ENCODE measurements around the gene LOXL1. TPM values are rescaled to one million over a fixed set of nuclear protein-coding genes. Genes with fewer than 3 reads are reported as not detected.
A peak's percentile ranks its signal among the peaks of the same experiment; 100 is the strongest.

LOXL1 gene
- total and polyA plus RNA-seq, 5 donors from 2014 or later = 6.8 to 24.2 (median 7.9) TPM

DNA sequence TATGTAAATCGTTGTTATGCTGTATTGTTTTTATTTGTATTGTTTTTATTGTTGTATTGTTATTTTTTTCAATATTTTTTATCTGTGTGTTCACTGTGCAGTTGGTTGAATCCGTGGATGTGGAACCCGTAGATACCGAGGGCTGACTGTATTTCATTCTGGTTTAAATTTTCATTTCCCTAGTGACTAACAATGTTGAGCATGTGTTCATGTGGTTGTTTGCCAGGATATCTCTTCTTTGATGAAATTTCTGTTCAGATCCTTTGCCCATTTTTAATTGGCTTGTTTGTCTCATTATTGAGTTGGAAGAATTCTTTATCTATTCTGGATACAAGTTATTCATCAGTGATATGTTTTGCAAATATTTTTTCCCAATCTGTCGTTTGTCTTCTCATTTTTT lies 36.2 kb downstream of the LOXL1 start:
- ATAC-seq (ENCODE audit: low read depth in 2 of 2) = no peak
- Mint-ChIP-seq H3K9me3 (no peaks in the 10 kb centered on the region), H3K36me3 (no peaks in the 10 kb centered on the region), H3K4me3 (no peak overlapping the region), H3K4me1 (peaks cover 8 to 55% (median 37%) of the 10 kb centered on the region in 4 donors), H3K27ac (no peak overlapping the region), H3K27me3 (no peaks in the 10 kb centered on the region)
- Histone ChIP-seq H3K9me3 (ENCODE audit: control insufficient read depth in 2 of 2, low read length in 2 of 2) (no peaks in the 10 kb centered on the region), H3K4me3 (ENCODE audit: low read depth, low read length) (no peak overlapping the region), H3K4me1 (ENCODE audit: control insufficient read depth, insufficient read depth, low read length, poor library complexity, severe bottlenecking) (peaks cover 45% of the 10 kb centered on the region), H3K36me3 (ENCODE audit: control insufficient read depth, insufficient read depth, low read length) (no peaks in the 10 kb centered on the region), H3K27ac (ENCODE audit: insufficient read depth, low read length, poor library complexity, severe bottlenecking) (no peak overlapping the region), H3K27me3 (ENCODE audit: control insufficient read depth, insufficient read depth, low read length) (no peaks in the 10 kb centered on the region)
- DNase-seq = no peak

DNA sequence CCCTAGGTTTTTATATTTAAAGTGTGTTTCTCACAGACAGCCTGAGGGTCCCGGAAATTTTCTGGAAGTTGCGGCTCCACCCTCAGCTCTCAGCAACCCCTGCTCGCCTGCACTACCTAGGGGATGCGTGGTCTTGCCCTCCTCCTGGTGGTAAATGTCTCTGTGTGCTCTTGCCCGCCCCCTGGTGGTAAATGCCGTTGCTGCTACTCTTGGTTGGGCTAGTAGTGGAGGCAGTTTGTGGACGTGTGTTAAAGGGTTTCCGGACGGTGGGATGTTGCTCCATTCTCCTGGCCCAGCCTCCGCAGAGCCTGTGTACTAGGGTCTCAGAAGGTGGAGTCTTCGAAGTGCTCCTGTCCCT lies 38.5 kb downstream of the LOXL1 start:
- Mint-ChIP-seq H3K9me3 (no peaks in the 10 kb centered on the region), H3K4me1 (peaks cover 8 to 34% (median 21%) of the 10 kb centered on the region in 4 donors), H3K36me3 (no peaks in the 10 kb centered on the region), H3K27me3 (no peaks in the 10 kb centered on the region), H3K4me3 (peak overlapping the region; percentile 77 to 88 (median 83)), H3K27ac (peak overlapping the region; percentile 33 to 87 (median 76))
- no peaks in the 10 kb centered on the region for H3K36me3 ChIP-seq (ENCODE audit: control insufficient read depth, insufficient read depth, low read length)
- H3K27me3 ChIP-seq (ENCODE audit: control insufficient read depth, insufficient read depth, low read length) = no peaks in the 10 kb centered on the region
- H3K4me3 ChIP-seq (ENCODE audit: low read depth, low read length) = peak overlapping the region; percentile 86
- ATAC-seq (ENCODE audit: low read depth in 2 of 2) = peak; percentile 86 to 93
- no peak overlapping the region for H3K27ac ChIP-seq (ENCODE audit: insufficient read depth, low read length, poor library complexity, severe bottlenecking)
- peaks cover 30% of the 10 kb centered on the region for H3K4me1 ChIP-seq (ENCODE audit: control insufficient read depth, insufficient read depth, low read length, poor library complexity, severe bottlenecking)
- no peaks in the 10 kb centered on the region for H3K9me3 ChIP-seq (ENCODE audit: control insufficient read depth in 2 of 2, low read length in 2 of 2)
- DNase-seq = peak; percentile 77 to 87 (median 84)

DNA sequence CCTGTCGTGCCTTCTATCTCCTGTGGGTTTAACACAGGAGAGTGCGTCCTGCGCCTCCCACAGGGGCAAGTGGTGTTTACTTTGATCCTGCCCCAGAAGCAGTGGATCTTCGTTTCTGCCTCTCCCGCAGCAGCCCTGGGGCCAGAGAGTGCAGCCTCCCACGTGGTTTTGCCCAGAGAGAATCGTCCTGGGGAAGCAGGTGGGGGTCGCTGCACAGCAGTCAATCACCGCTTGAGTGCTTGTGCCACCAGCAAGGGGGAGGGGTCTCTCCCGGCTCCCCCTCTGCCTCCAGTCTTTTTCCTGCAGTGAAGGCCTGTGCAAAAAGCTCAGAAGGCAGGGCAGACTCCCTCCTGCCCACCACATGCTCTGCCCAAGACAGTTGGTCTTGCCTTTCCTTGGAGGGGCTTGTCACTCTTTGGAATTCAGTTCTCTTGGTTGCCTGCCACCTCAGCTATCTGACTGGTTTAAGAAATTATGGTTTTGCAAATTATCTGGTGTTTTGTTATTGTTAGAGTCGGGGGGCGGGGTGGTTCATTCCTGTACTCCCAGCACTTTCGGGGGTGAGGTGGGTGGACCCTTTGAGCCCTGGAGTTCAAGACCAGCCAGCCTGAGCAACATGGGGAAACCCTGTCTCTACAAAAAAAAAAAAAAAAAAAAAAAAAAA lies 39.0 kb downstream of the LOXL1 start:
- Histone ChIP-seq H3K9me3 (ENCODE audit: control insufficient read depth in 2 of 2, low read length in 2 of 2) (no peaks in the 10 kb centered on the region), H3K4me3 (ENCODE audit: low read depth, low read length) (peak overlapping the region; percentile 86), H3K36me3 (ENCODE audit: control insufficient read depth, insufficient read depth, low read length) (no peaks in the 10 kb centered on the region), H3K27ac (ENCODE audit: insufficient read depth, low read length, poor library complexity, severe bottlenecking) (peak overlapping the region; percentile 29), H3K4me1 (ENCODE audit: control insufficient read depth, insufficient read depth, low read length, poor library complexity, severe bottlenecking) (peaks cover 25% of the 10 kb centered on the region), H3K27me3 (ENCODE audit: control insufficient read depth, insufficient read depth, low read length) (no peaks in the 10 kb centered on the region)
- peak overlapping the region; percentile 63 to 87 (median 76) for H3K27ac Mint-ChIP-seq
- H3K36me3 Mint-ChIP-seq = no peaks in the 10 kb centered on the region
- H3K27me3 Mint-ChIP-seq = no peaks in the 10 kb centered on the region
- peak overlapping the region; percentile 77 to 88 (median 83) for H3K4me3 Mint-ChIP-seq
- peak in 1 of 3 donors; percentile 27 for DNase-seq
- ATAC-seq (ENCODE audit: low read depth in 2 of 2) = peak; percentile 5 to 26
- H3K4me1 Mint-ChIP-seq = peaks cover 8 to 30% (median 20%) of the 10 kb centered on the region in 4 donors
- H3K9me3 Mint-ChIP-seq = no peaks in the 10 kb centered on the region

DNA sequence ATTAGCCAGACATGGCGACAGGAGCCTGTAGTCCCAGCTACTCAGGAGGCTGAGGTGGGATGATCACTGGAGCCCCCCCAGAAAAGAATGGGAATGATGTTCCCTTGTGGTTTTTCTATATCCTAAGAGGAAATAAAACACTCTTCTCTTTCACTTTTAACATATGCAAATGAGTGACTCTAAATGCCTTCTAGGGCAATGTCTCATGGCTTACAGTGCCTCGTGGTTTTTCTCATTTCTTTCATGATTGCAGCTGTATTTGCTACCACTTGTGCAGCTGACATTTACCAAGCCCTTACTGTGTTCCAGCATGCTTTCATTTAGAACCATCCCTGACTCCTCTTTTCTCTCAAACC lies 39.5 kb downstream of the LOXL1 start:
- H3K4me3 ChIP-seq (ENCODE audit: low read depth, low read length) = peak overlapping the region; percentile 86
- Mint-ChIP-seq H3K27ac (peak overlapping the region in 2 of 3 donors; percentile 20 to 76), H3K9me3 (no peaks in the 10 kb centered on the region), H3K27me3 (no peaks in the 10 kb centered on the region), H3K36me3 (no peaks in the 10 kb centered on the region), H3K4me3 (peak overlapping the region; percentile 77 to 88 (median 83)), H3K4me1 (peaks cover 8 to 28% (median 20%) of the 10 kb centered on the region in 4 donors)
- peaks cover 23% of the 10 kb centered on the region for H3K4me1 ChIP-seq (ENCODE audit: control insufficient read depth, insufficient read depth, low read length, poor library complexity, severe bottlenecking)
- DNase-seq (peak in 2 of 3 donors; percentile 57 to 78), ATAC-seq (ENCODE audit: low read depth in 2 of 2) (peak; percentile 68 to 75)
- no peaks in the 10 kb centered on the region for H3K27me3 ChIP-seq (ENCODE audit: control insufficient read depth, insufficient read depth, low read length)
- H3K36me3 ChIP-seq (ENCODE audit: control insufficient read depth, insufficient read depth, low read length) = no peaks in the 10 kb centered on the region
- H3K9me3 ChIP-seq (ENCODE audit: control insufficient read depth in 2 of 2, low read length in 2 of 2) = no peaks in the 10 kb centered on the region
- peak overlapping the region; percentile 29 for H3K27ac ChIP-seq (ENCODE audit: insufficient read depth, low read length, poor library complexity, severe bottlenecking)

DNA sequence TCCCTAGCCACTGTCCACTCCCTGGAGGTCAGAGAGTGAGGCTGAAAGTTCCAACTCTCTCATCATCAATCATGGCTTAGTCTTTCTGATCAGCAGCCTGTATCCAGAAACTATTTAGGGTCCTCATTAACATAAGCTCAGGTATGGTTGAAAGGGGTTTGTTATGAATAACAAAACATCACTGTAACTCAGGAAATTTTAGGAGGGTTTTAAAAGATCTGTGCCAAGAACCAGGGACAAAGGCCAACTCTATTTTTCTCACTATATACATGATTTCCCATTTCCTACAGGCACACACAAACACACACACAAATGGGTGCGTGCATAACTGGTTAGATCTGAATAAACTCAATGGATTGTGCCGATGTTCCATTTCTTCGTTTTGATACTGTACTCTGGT lies 42.2 kb downstream of the LOXL1 start:
- no peaks in the 10 kb centered on the region for H3K9me3 ChIP-seq (ENCODE audit: control insufficient read depth in 2 of 2, low read length in 2 of 2)
- H3K27me3 ChIP-seq (ENCODE audit: control insufficient read depth, insufficient read depth, low read length) = no peaks in the 10 kb centered on the region
- no peaks in the 10 kb centered on the region for H3K36me3 ChIP-seq (ENCODE audit: control insufficient read depth, insufficient read depth, low read length)
- H3K27me3 Mint-ChIP-seq = no peaks in the 10 kb centered on the region
- no peaks in the 10 kb centered on the region for H3K9me3 Mint-ChIP-seq
- no peaks in the 10 kb centered on the region for H3K36me3 Mint-ChIP-seq
- no peak overlapping the region for H3K4me3 ChIP-seq (ENCODE audit: low read depth, low read length)
- H3K4me3 Mint-ChIP-seq = no peak overlapping the region
- H3K27ac ChIP-seq (ENCODE audit: insufficient read depth, low read length, poor library complexity, severe bottlenecking) = no peak overlapping the region
- no peak for DNase-seq
- peaks cover 13 to 31% (median 20%) of the 10 kb centered on the region in 4 donors for H3K4me1 Mint-ChIP-seq
- no peak for ATAC-seq (ENCODE audit: low read depth in 2 of 2)
- peak overlapping the region in 1 of 3 donors; percentile 12 for H3K27ac Mint-ChIP-seq
- H3K4me1 ChIP-seq (ENCODE audit: control insufficient read depth, insufficient read depth, low read length, poor library complexity, severe bottlenecking) = peaks cover 31% of the 10 kb centered on the region

DNA sequence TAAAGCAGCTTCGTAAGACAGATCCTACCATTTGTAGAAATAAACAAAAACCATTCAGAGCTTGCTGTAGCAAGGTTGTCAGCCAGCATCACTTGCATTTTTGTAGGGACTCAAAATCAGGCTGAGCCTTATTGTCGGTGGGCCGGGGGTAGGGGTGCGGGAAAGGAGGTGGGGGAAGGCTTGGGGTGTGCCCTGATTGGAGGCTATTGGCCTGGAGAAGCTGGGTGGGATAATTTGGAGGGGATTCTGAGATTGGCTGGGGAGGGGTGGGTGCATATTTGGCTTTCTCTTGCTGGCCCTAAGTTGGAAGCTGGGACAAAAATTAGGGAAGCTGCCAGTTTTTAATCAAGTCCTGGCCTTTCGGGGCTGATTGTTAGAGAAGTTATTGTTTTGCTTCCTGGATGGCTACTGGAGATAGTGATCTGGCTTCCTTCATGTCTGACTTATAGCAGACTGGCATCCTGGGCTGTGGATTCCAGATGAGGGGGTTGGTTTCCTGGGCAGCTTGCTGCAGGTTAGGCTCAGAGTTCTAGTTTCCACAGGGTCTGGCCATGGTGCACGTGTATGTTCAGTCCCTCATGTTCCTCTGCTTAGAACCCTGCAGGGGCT lies 43.0 kb downstream of the LOXL1 start:
- no peak overlapping the region for H3K4me3 ChIP-seq (ENCODE audit: low read depth, low read length)
- Mint-ChIP-seq H3K9me3 (no peaks in the 10 kb centered on the region), H3K4me1 (peaks cover 15 to 33% (median 20%) of the 10 kb centered on the region in 4 donors), H3K4me3 (no peak overlapping the region), H3K27me3 (peaks cover under 1% of the 10 kb centered on the region), H3K27ac (no peak overlapping the region), H3K36me3 (no peaks in the 10 kb centered on the region)
- ATAC-seq (ENCODE audit: low read depth in 2 of 2) (no peak), DNase-seq (no peak)
- no peaks in the 10 kb centered on the region for H3K27me3 ChIP-seq (ENCODE audit: control insufficient read depth, insufficient read depth, low read length)
- no peaks in the 10 kb centered on the region for H3K9me3 ChIP-seq (ENCODE audit: control insufficient read depth in 2 of 2, low read length in 2 of 2)
- no peaks in the 10 kb centered on the region for H3K36me3 ChIP-seq (ENCODE audit: control insufficient read depth, insufficient read depth, low read length)
- peaks cover 31% of the 10 kb centered on the region for H3K4me1 ChIP-seq (ENCODE audit: control insufficient read depth, insufficient read depth, low read length, poor library complexity, severe bottlenecking)
- H3K27ac ChIP-seq (ENCODE audit: insufficient read depth, low read length, poor library complexity, severe bottlenecking) = no peak overlapping the region

DNA sequence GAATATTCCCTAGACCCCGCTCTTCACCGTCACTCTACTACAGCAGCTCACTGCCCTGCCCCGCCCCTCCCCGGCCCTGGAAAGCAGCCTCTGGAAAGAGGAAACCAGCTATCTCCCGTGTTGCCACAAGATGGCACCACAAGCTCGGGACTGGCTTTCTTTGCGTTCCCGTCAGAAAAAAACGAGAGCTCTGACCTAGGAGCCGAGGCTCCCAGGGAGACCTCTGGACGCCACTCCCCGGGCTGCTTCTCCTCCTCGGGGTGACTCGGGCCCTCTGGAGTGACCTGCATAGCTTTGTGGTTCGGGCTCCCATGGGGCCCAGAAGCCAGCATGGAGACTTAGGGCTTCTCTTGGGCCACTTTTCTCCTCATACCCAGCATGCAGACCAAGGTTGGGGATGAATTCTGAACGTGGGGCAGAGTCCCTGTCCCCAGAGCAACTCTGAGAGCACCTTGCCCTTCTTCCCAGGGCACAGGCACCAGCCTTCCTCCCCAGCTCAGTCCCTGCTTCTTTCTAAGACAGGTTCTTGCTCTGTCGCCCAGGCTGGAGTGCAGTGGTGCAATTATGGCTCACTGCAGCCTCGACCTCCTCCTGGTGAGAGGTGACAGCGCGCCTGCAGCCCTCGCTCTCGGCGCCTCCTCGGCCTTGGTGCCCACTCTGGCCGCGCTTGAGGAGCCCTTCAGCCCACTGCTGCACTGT lies 46.9 kb downstream of the LOXL1 start:
- no peak overlapping the region for H3K27ac ChIP-seq (ENCODE audit: insufficient read depth, low read length, poor library complexity, severe bottlenecking)
- peaks cover 31% of the 10 kb centered on the region for H3K27me3 Mint-ChIP-seq
- H3K9me3 ChIP-seq (ENCODE audit: control insufficient read depth in 2 of 2, low read length in 2 of 2) = no peaks in the 10 kb centered on the region
- peaks cover 7% of the 10 kb centered on the region for H3K27me3 ChIP-seq (ENCODE audit: control insufficient read depth, insufficient read depth, low read length)
- H3K4me1 Mint-ChIP-seq = peaks cover 0 to 21% (median 10%) of the 10 kb centered on the region in 4 donors
- ATAC-seq (ENCODE audit: low read depth in 2 of 2) (peak; percentile 77 to 80), DNase-seq (peak; percentile 60 to 81 (median 75))
- peaks cover 8% of the 10 kb centered on the region for H3K4me1 ChIP-seq (ENCODE audit: control insufficient read depth, insufficient read depth, low read length, poor library complexity, severe bottlenecking)
- no peaks in the 10 kb centered on the region for H3K9me3 Mint-ChIP-seq
- H3K27ac Mint-ChIP-seq = no peak overlapping the region
- no peaks in the 10 kb centered on the region for H3K36me3 Mint-ChIP-seq
- H3K36me3 ChIP-seq (ENCODE audit: control insufficient read depth, insufficient read depth, low read length) = no peaks in the 10 kb centered on the region
- peak overlapping the region in 3 of 4 donors; percentile 8 to 69 (median 68) for H3K4me3 Mint-ChIP-seq
- peak overlapping the region; percentile 2 for H3K4me3 ChIP-seq (ENCODE audit: low read depth, low read length)
